Liver (tissue), 9 donors: ENCODE results near the gene ICAM5. TPM values are rescaled to one million over a fixed set of nuclear protein-coding genes. Genes with fewer than 3 reads are reported as not detected.

Source experiments
- DNase-seq: peaks from one replicate; pipeline ENCODE4 v3.0.0-alpha.2; 2017; ENCODE audit warnings: low spot score
- H3K27ac ChIP-seq, 2 donors: one replicate each; pipeline ENCODE4 v1.7.0; 2013; ENCODE audit warnings: inconsistent platforms in 2 of 2, low read length in 2 of 2, control low read depth in 1 of 2, low read depth in 1 of 2, mild to moderate bottlenecking in 1 of 2
- H3K27me3 ChIP-seq, 4 donors: one replicate each; pipeline versions ENCODE4 v1.6.1 to v1.7.0; 2013; ENCODE audit warnings: low read length in 3 of 4, inconsistent platforms in 1 of 4, mild to moderate bottlenecking in 1 of 4, moderate library complexity in 1 of 4; ENCODE audit not compliant: control insufficient read depth in 4 of 4, insufficient read depth in 4 of 4
- H3K36me3 ChIP-seq, 4 donors: one replicate each; pipeline versions ENCODE4 v1.6.1 to v1.7.0; 2013; ENCODE audit warnings: low read length in 3 of 4, mild to moderate bottlenecking in 3 of 4, low read depth in 1 of 4, moderate library complexity in 1 of 4; ENCODE audit not compliant: control insufficient read depth in 4 of 4, insufficient read depth in 3 of 4
- H3K4me1 ChIP-seq, 4 donors: one replicate each; pipeline versions ENCODE4 v1.6.1 to v1.7.0; 2013; ENCODE audit warnings: low read length in 3 of 4, mild to moderate bottlenecking in 3 of 4, moderate library complexity in 1 of 4; ENCODE audit not compliant: control insufficient read depth in 4 of 4, insufficient read depth in 4 of 4
- H3K4me3 ChIP-seq, 3 donors: one replicate each; pipeline versions ENCODE4 v1.6.1 to v1.7.0; 2013; ENCODE audit warnings: low read length in 3 of 3, control low read depth in 1 of 3, low read depth in 1 of 3, mild to moderate bottlenecking in 1 of 3
- H3K9ac ChIP-seq, 2 donors: one replicate each; pipeline ENCODE4 v1.7.0; 2013; ENCODE audit warnings: low read length in 2 of 2, mild to moderate bottlenecking in 2 of 2, moderate library complexity in 2 of 2, control low read depth in 1 of 2, low read depth in 1 of 2
- H3K9me3 ChIP-seq, 4 donors: one replicate each; pipeline versions ENCODE4 v1.6.1 to v1.7.0; 2013; ENCODE audit warnings: low read length in 3 of 4; ENCODE audit not compliant: control insufficient read depth in 4 of 4
- FOXA1 ChIP-seq: IDR thresholded peaks from 2 replicates; pipeline ENCODE4 v1.6.1; 2016; ENCODE audit warnings: antibody characterized with exemption
- FOXA2 ChIP-seq: IDR thresholded peaks from 2 replicates; pipeline ENCODE4 v1.6.1; 2016; ENCODE audit warnings: antibody characterized with exemption
- GABPA ChIP-seq, 2 donors: IDR thresholded peaks in 1 of 2; conservative IDR thresholded peaks in 1 of 2; 2 replicates each; pipeline ENCODE4 v1.6.1; 2016; ENCODE audit warnings: antibody characterized with exemption in 2 of 2, mild to moderate bottlenecking in 1 of 2, moderate library complexity in 1 of 2
- HNF4A ChIP-seq, 2 donors: conservative IDR thresholded peaks; 2 replicates each; pipeline ENCODE4 v1.6.1; 2016; ENCODE audit warnings: antibody characterized with exemption in 2 of 2, mild to moderate bottlenecking in 2 of 2
- JUND ChIP-seq, 2 donors: IDR thresholded peaks; 2 replicates each; pipeline ENCODE4 v1.6.1; 2016; ENCODE audit warnings: antibody characterized with exemption in 2 of 2
- NR2F2 ChIP-seq: IDR thresholded peaks from 2 replicates; pipeline ENCODE4 v1.6.1; 2016; ENCODE audit warnings: antibody characterized with exemption
- RAD21 ChIP-seq, 2 donors: IDR thresholded peaks; 2 replicates each; pipeline ENCODE4 v1.6.1; 2016; ENCODE audit warnings: antibody characterized with exemption in 2 of 2, mild to moderate bottlenecking in 2 of 2
- RXRA ChIP-seq, 2 donors: IDR thresholded peaks; 2 replicates each; pipeline ENCODE4 v1.6.1; 2017 to 2018; ENCODE audit warnings: antibody characterized with exemption in 2 of 2, mild to moderate bottlenecking in 1 of 2
- SP1 ChIP-seq: IDR thresholded peaks from 2 replicates; pipeline ENCODE4 v1.6.1; 2018; ENCODE audit warnings: antibody characterized with exemption, mild to moderate bottlenecking
- TAF1 ChIP-seq: conservative IDR thresholded peaks from 2 replicates; pipeline ENCODE4 v1.6.1; 2016; ENCODE audit warnings: antibody characterized with exemption, mild to moderate bottlenecking
- YY1 ChIP-seq: IDR thresholded peaks from 2 replicates; pipeline ENCODE4 v1.6.1; 2016; ENCODE audit warnings: antibody characterized with exemption, mild to moderate bottlenecking
- WGBS: extraction: QIAGEN DNeasy Blood & Tissue Kit; methylation state at CpG from one replicate; pipeline ENCODE4 v1.1.7; 2013; 5-methylcytosine and 5-hydroxymethylcytosine counted together
- polyA plus RNA-seq, 2 donors: library from polyadenylated mRNA; stranded (reverse) in 1 of 2; unstranded in 1 of 2; fragments of 200-250 nt in 1 of 2; fragments of >200 nt in 1 of 2; fragmentation: Nextera tagmentation in 1 of 2; extraction: Ambion mirVana in 1 of 2; gene quantifications; one replicate each; pipeline versions ENCODE4 v1.2.1 to v1.2.3, GENCODE V29; 2013 to 2015
- total RNA-seq, 2 donors: library from RNA; depleted of rRNA; stranded (reverse); fragments of >200 nt; gene quantifications; one replicate each; pipeline ENCODE4 v1.2.3, GENCODE V29; 2014
- TF ChIP-seq, protein P1 (sequence below): IDR thresholded peaks from 2 replicates; pipeline ENCODE4 v1.6.1; 2016; ENCODE audit warnings: antibody characterized with exemption
- TF ChIP-seq, protein P2 (sequence below): IDR thresholded peaks from 2 replicates; pipeline ENCODE4 v1.6.1; 2016; ENCODE audit warnings: antibody characterized with exemption, mild to moderate bottlenecking
- TF ChIP-seq, protein P3 (sequence below): fragments of 150-350 bp; IDR thresholded peaks from 2 replicates; pipeline ENCODE4 v1.5.1; 2017; ENCODE audit warnings: improper control_type of control experiment, low read depth, low read length; ENCODE audit not compliant: missing input control
- donor health status: healthy.
- donor health status: healthy.
- donor health status: healthy.
- donor health status: healthy.
- donor health status: healthy.

Gene ICAM5
- total and polyA plus RNA-seq, 4 donors = 0.02 to 2.5 (median 1.0) TPM; not detected in 1

DNA sequence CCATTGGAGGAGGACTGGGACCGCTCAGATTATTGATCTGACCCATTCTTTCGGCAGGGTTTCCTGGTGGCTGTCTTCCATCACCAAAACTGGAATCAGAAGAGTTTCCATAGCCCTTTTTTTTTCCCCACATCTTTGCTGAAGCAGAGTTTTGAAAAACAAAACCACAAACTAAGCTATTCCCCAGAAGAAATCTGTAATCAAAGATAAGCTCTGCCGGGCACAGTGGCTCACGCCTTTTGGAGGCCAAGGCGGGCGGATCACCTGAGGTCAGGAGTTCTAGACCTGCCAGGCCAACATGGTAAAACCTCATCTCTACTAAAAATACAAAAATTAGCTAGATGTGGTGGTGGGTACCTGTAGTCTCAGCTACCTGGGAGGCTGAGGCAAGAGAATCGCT, 23.0 kb upstream of the ICAM5 start (continued):
- no peak for TF ChIP-seq SP1
- TF ChIP-seq, protein P1, sequence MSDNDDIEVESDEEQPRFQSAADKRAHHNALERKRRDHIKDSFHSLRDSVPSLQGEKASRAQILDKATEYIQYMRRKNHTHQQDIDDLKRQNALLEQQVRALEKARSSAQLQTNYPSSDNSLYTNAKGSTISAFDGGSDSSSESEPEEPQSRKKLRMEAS = no peak

DNA sequence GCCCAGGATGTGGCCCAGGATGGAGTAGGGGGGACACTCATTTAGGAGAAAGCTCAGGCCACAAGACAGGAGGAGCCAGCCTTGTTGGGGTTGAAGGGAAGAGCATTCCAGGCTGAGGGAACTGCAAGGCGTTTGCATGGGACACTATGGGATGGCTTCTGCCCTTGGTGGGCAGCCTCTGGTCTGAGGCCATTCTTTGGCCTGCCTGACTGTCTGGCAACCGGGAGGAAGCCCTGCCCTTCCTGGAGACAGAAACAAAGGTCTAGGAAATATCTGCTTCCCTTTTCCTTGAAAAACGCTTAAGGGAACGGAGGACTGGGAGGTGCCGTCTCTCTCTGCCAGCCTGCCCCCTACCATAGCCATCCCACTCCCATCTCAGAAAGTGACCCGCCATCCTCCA, 21.7 kb upstream of the ICAM5 start:
- Histone ChIP-seq H3K9ac (no peak overlapping the region), H3K9me3 (no peaks in the 10 kb centered on the region)
- TF ChIP-seq FOXA2 (no peak), NR2F2 (peak; percentile 62)

DNA sequence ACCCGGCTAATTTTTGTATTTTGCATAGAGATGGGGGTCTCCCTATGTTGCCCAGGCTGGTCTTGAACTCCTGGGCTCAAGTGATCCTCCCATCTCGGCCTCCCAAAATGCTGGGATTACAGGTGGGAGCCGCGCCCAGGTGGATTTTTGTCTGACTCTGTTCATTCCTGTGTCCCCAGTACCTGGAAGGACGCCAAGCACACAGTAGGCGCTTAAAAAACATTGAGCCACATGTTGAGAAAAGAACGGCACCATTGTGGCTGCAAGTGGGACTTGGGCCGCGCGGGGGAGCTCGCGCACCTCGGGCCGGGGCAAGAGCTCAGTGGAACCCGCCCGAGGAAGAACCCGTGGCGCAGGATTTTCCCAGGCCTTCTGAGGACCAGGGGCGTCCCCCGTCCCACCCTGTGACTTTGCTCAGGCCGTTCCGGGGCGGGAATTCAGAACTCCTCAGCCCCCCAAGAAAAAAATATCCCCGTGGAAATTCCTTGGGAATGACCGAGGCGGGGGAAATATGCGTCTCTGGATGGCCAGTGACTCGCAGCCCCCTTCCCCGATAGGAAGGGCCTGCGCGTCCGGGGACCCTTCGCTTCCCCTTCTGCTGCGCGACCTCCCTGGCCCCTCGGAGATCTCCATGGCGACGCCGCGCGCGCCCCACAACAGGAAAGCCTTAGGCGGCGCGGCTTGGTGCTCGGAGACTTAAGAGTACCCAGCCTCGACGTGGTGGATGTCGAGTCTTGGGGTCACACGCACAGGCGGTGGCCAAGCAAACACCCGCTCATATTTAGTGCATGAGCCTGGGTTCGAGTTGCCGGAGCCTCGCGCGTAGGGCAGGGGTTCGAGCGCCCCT, 20.2 kb upstream of the ICAM5 start:
- peak overlapping the region; percentile 21 to 72 for H3K9ac ChIP-seq

More for the DNA sequence above, 21.7 kb upstream of the ICAM5 start:
- Histone ChIP-seq H3K27me3 (no peaks in the 10 kb centered on the region), H3K27ac (no peak overlapping the region), H3K4me1 (peaks cover 6 to 19% (median 12%) of the 10 kb centered on the region in 4 donors), H3K36me3 (no peaks in the 10 kb centered on the region), H3K4me3 (no peak overlapping the region)
- no peak for DNase-seq
- WGBS = 70% methylated on average over 6 of the region's 6 CpGs

More for the DNA sequence above, 20.2 kb upstream of the ICAM5 start:
- WGBS = 7% methylated on average over 59 of the region's 59 CpGs
- peaks cover 0 to 2% (median 1%) of the 10 kb centered on the region in 4 donors for H3K36me3 ChIP-seq
- DNase-seq = peak; percentile 95
- no peaks in the 10 kb centered on the region for H3K27me3 ChIP-seq
- H3K27ac ChIP-seq = peak overlapping the region; percentile 95 to 97
- TF ChIP-seq TAF1 = no peak
- TF ChIP-seq SP1 = no peak
- TF ChIP-seq, protein P1 = no peak
- TF ChIP-seq, protein P2, sequence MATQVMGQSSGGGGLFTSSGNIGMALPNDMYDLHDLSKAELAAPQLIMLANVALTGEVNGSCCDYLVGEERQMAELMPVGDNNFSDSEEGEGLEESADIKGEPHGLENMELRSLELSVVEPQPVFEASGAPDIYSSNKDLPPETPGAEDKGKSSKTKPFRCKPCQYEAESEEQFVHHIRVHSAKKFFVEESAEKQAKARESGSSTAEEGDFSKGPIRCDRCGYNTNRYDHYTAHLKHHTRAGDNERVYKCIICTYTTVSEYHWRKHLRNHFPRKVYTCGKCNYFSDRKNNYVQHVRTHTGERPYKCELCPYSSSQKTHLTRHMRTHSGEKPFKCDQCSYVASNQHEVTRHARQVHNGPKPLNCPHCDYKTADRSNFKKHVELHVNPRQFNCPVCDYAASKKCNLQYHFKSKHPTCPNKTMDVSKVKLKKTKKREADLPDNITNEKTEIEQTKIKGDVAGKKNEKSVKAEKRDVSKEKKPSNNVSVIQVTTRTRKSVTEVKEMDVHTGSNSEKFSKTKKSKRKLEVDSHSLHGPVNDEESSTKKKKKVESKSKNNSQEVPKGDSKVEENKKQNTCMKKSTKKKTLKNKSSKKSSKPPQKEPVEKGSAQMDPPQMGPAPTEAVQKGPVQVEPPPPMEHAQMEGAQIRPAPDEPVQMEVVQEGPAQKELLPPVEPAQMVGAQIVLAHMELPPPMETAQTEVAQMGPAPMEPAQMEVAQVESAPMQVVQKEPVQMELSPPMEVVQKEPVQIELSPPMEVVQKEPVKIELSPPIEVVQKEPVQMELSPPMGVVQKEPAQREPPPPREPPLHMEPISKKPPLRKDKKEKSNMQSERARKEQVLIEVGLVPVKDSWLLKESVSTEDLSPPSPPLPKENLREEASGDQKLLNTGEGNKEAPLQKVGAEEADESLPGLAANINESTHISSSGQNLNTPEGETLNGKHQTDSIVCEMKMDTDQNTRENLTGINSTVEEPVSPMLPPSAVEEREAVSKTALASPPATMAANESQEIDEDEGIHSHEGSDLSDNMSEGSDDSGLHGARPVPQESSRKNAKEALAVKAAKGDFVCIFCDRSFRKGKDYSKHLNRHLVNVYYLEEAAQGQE = no peak
- peak in 1 of 2 donors; percentile 19 for TF ChIP-seq RXRA (IDR thresholded peaks at IDR 0.05)
- TF ChIP-seq FOXA1 = no peak
- TF ChIP-seq GABPA (IDR thresholded peaks at IDR 0.05 in 1 of 2, conservative IDR thresholded peaks at IDR 0.05 in 1 of 2) = no peak
- TF ChIP-seq, protein P3, sequence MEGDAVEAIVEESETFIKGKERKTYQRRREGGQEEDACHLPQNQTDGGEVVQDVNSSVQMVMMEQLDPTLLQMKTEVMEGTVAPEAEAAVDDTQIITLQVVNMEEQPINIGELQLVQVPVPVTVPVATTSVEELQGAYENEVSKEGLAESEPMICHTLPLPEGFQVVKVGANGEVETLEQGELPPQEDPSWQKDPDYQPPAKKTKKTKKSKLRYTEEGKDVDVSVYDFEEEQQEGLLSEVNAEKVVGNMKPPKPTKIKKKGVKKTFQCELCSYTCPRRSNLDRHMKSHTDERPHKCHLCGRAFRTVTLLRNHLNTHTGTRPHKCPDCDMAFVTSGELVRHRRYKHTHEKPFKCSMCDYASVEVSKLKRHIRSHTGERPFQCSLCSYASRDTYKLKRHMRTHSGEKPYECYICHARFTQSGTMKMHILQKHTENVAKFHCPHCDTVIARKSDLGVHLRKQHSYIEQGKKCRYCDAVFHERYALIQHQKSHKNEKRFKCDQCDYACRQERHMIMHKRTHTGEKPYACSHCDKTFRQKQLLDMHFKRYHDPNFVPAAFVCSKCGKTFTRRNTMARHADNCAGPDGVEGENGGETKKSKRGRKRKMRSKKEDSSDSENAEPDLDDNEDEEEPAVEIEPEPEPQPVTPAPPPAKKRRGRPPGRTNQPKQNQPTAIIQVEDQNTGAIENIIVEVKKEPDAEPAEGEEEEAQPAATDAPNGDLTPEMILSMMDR = peak; percentile 89
- no peak for TF ChIP-seq FOXA2
- no peak for TF ChIP-seq JUND (IDR thresholded peaks at IDR 0.05)
- TF ChIP-seq RAD21 (IDR thresholded peaks at IDR 0.05) = peak; percentile 95 to 97
- TF ChIP-seq HNF4A (conservative IDR thresholded peaks at IDR 0.05) = no peak
- TF ChIP-seq YY1 = no peak
- H3K4me1 ChIP-seq = peaks cover 6 to 19% (median 12%) of the 10 kb centered on the region in 4 donors
- H3K4me3 ChIP-seq = peak overlapping the region; percentile 1 to 76 (median 76)
- H3K9me3 ChIP-seq = no peaks in the 10 kb centered on the region
